NCI-H187 treated with DMSO at 0.1 percent for 48 hours (cell line): ENCODE measurements around the gene PXDN.

Experiments
- DNase-seq: peaks from one replicate; lab custom pipeline; 2025; lab: John Stamatoyannopoulos, UW

PXDN gene

DNA sequence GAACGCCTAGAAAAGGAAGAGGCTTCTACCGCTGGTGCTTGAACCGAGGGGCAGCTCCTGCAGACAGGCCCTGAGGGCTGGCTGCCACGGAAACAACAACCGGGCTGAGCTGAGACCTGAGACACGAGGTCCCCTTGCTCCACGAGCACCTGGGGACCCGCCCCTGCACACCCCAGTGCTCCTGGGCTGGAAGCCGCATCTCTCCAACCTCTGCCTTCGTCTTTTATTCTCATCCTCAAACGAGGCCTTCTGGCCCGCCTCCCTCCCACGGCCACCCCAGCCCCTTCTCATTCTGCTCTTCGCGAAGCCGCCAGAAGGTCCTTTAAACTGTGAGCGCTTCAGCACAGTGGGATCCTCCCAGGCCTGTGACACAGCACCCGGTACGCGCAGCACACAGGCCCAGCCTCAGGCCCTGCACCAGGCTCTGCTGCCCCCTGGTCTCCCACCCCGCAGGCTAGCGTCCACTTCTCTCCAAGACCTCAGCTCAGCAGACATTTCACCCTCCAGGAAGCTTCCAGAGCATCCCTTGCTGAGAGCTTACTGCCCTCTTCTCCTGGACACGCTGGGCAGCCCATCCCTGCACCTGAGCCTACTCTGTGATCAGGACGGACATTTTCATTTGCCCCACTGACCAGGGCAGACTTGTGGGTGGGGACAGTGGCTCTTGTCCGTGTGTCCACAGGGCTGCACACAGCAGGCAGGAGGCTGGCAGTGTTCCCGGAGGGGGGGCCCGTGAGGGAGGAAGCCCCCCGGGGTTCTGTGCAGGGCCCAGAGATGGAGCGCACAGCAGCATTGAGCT, 149.7 kb downstream of the PXDN start:
- DNase-seq = no peak

DNA sequence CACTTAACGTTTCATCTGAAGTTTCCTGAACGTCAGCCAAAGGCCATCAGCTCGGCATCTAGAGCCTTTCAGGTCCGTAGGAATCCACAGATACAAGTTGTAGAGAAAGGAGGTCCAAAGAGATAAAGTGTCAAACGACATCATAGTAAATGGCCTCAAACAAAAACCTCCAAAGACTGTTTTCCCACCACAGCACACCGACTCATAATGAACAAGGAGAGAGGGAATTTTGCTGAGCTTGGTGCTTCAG, 150.3 kb downstream of the PXDN start:
- DNase-seq = no peak

DNA sequence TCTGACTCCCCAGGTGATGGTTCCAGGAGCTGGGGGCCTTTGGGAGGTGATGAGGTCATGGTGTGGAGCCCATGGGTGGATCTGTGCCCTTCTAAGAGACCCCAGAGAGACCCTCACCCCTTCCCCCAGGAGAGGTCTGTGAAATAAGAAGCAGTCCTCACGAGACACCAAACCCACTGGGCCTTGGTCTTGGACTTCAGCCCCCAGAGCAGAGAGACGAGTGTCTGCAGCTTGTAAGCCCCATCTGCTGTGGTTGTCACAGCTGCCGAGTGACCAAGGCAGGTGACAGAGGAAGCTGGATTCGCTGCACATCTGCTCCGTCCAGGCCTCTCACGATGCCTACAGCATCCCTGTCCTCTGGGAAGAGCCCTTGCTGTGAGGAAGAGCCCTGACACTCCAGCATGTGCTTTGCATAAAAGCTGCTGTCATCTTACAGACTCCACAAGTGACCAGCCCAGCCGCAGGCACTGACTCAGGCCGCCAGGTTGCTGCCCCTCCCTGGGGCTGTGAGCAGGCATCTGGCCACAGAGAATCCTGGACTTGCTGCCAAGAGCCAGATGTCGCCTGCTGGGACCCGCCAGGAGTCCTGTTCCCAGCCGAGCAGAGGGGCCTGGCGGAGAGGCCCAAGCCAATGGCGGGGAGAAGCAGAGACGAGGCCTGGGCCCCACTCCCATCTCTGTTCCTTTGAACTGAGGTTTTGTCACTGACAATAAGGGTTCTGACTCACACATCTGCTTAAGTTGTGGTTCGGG, 150.8 kb downstream of the PXDN start:
- DNase-seq = no peak

DNA sequence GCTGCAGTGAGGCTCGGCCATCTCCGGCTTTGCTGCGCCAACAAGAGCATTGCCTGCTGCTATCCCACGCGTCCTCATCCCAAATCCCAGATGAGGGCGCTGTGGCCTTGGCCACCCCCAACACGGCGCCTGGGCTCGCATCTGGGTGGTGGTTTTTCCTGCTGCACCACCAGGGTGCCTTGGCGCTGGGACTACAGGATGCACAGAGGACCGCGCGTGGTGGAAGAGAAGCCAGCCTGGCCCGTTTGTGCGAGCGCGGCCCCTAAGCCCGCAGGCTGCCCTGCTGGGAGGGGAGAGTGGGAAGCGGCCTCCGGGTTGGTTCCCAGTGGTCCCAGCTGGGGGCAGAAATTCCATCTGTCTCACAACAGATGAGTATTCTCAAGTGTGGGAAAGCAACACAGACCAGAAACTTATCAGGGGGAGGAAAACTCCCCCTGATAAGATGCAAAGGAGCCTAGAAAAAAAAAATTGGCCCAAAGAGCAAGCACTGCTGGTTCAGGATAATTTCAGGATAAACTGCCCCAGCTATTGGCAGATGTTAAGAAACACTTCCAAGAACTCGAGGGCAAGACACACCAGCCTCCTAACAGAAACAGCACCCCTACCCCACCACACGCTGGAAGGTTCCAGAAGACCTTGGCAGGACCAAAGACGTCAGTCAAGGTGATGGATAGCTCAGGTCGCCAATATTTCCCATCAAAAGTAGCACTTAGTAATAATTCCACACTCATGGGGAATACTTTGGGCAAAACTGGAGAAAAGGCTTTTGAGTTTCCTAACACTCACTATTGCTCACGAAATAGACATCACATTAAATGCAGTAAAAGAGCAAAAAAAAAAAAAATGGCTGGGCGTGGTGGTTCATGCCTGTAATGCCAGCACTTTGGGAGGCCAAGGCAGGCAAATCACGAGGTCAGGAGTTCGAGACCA, 152.1 kb downstream of the PXDN start:
- no peak for DNase-seq

DNA sequence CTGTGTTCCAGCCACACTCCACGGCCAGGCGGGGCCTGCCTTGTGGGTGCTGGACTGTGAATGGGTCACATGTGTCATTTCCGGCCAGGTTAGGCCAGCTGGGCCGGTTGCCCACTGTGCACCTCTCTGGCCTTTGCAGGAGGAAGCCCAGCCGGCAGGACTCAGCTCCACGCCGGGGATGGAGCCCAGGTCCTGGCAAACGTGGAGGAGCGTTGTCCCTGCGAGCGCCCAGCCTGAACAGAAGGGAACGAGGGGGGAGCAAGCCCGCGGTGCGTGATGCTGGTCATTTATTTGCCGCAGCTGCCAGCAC, 152.9 kb downstream of the PXDN start:
- no peak for DNase-seq

DNA sequence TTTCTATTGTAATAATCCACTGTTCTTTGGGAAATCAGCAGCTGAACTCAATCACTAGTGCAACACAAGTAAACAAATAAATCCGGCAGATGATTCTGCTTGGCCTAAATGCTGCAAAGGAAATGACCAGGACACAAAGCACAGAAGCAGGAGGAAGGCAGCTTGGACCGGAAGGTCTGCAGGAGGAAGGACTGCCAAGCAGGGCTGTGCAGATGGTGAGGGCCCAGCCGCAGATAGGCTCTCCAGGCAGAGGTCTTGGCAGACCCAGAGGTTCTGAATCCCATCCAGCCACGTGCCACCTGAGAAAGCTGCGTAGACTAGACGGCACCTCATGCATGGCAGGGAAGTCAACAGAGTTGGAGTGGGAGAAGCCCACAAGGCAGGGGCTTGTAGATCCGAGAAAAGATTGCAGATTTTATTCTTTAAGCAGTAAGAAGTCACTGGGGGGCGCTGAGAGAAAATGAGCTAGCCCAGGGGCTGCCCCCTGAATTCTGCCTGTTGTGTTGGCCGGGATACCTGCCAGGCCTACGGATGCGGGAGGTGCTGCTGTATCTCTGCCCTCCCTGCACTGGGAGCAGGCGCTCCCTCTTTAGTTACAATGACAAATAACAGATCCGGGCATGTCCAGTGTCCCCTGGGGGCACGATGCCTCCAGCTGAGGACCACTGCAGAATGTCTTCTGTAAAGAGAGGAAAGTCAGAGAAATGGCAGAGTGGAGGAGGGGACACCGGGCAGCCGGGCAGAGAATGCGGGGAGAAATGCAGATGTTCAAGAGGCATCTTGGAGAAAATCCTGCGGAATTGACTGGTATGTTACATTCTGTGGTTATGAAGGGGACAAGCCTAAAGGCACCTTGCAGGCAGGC, 153.5 kb downstream of the PXDN start:
- DNase-seq = no peak

DNA sequence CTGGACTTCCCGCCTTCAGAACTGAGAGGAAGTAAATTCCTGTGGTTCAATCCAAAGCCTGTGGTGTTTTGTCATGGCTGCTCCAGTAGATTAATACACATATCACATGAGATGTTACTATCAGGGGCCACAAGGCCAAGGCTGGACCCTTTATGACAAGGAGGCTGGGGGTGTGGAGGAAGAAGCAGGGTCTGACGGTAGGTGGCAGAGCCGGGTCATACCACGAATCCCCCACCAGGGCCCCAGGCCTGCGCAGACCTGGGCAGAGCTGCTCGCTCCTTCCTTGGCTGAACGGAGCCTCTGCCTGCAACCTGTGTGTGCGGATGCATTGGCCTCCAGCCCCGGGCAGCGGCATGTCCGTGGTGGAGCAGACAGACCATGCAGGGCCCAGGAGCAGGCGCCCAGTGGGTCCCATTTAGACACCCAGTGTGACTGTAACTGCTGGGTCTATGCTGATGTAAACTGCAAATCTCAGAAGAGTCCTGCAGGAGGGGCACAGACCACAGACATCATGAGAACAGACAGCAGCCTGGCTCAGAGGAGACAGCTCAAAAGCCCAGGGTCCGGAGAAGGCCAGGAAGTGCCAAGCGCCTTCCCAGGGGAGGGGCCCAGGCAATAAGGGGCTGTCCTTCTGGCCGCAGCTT, 155.2 kb downstream of the PXDN start:
- no peak for DNase-seq

DNA sequence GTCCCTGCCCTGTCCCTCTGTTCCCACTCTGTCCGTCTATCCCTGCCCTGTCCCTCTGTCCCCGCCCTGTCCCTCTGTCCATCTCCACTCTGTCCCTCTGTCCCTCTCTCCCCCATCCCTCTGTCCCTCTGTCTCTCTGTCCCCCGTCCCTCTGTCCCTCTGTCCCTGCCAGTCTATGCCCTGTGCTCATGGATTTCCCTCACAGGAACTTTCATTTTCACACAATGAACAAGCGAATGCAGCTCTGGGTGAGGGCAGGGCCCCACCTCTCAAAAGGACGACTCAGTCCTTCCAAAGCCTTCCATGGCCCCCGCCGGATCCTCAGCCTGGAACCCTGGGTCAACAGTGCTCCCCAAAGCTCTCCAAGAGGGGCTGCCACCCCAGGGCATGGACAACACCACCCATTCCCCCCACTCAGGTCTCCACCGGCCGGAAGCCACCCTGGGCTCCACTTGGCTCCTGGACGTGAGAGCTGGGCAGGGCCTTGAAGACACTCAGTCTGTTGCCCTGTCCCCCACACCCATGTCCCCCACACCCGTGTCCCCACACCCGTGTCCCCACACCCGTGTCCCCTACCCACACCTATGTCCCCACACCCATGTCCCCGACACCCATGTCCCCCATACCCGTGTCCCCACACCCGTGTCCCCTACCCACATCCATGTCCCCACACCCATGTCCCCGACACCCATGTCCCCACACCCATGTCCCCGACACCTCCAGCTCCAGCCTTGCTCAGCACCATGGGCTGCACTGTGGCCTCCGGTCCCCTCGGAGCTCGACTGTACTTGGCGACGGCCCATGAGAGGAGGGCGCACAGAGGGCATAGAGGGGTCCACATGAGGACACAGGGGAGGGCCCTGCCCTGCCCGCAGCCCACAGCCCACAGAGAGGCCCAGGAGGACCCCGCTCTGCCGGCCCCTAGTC, 156.0 kb downstream of the PXDN start:
- DNase-seq = no peak

DNA sequence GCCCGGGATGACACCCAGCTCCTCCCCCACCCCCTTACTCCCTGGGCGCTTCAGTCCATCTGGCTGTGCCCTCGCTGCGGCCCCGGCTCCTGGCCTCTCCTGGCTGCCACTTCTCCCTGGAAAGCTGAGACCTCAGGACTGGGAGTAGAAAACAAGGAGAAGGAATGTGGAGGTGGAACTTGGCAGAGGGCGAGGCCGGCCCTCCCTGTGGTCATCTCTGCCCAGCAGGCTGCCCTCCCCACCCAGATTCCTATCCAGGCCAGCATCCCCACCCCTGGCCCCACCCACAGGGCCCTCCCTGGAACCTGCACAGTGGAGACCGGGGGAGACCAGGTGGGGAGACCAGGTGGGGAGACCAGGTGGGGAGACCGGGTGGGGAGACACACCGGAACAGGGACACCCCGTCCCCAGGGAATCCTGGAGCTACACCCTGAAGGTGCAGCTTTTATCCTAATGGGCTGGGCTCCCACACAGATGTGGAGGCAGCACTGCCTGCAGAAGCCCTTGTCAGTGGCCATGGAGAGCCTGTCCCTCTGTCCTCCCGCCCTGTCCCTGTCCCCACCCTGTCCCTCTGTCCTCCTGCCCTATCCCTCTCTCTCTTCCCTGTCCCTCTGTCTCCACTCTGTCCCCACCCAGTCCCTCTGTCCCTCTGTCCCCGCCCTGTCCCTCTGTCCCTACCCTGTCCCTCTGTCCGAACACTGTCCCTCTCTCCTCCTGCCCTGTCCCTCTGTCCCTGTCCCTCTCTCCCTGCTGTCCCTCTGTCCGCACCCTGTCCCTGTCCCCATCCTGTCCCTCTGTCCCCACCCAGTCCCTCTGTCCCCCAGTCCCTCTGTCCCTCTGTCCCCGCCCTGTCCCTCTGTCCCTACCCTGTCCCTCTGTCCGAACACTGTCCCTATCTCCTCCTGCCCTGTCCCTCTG, 157.1 kb downstream of the PXDN start:
- no peak for DNase-seq

DNA sequence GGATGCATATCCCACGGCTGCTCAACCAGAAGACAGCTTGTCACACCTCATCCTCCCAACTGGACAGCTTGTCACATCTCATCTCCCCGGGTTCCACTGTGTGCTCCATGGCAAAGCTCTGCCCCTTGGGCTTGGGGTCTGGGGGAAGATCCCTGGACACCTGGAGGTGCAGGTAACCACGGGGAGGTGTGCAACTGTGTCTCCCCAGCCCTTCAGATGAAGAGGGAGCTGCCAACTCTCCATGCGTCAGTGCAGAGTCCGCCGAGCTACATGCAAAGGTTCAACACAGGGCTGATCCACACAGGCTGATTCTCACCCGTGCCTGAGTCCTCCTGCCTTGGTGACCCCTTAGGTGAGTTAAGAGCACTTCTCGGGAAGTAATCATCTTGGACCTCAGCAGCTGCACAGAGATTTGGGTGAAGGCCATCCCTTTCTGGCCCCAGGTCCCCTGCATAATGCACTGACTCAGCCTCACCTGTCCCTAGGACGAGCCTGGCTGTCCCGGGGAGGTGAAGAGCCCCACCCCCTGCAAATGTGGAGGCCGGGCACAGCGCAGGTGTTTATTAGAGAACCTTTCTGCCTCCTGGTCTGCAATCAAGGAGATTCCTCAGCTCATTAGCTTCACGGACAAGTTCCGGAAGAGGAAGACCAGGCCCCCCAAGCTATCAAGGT, 157.9 kb downstream of the PXDN start:
- no peak for DNase-seq

DNA sequence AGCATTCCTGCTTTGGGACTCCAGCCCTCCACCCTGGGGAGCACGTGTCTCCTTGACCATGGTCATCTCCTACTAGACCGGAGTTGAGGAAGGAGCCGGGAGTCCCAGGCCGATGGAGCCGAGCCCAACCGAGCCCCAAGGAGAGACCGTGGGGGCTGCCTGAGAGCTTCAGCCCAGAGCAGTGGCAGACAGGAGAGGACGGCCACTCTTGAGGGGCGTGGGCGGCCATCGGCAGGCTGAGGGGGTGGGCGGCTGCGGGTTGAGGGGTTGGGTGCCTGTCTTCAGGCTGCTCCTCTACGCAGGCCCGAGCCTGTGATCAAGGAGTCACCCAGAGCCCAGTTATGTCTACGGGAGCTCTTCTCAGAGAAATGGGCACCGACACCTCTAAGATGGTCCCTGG, 158.7 kb downstream of the PXDN start:
- no peak for DNase-seq

DNA sequence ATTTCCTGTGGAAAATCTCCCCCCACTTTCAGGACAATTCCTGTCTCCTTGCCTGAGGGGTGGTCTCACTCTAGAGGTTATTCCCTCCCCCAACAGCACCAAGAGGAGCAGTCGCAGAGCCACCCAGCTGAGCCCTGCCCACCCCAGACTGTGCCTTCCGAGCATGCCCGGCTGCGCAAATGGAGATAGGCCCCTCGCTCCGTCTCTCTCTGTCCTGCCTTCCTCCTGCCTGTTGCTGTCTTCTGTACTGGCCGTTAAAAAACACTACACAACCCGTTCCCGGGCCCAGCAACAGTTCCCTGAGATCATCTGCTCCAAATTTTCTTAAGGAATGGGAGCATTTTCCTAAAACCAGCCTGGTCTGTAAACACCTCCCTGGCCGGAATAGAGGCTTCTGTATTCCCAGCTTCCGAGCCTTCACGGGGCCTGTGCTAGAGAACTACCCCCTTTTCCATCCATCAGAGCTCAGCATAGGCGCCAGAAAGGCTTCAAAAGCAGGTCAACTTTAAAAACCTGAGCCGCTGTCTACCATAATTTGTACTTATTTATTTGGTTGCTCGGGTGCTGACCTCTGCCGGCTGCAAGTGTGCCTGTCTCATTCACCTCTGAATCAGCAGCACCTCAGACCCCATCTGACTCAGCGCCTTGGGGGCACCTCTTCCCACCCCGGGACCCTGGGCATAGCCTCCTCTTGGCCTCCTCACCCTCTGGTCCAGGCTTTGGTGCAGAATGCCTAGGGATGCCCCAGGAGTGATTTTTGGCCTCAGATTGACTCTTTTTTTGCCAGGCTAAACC, 159.4 kb downstream of the PXDN start:
- no peak for DNase-seq

DNA sequence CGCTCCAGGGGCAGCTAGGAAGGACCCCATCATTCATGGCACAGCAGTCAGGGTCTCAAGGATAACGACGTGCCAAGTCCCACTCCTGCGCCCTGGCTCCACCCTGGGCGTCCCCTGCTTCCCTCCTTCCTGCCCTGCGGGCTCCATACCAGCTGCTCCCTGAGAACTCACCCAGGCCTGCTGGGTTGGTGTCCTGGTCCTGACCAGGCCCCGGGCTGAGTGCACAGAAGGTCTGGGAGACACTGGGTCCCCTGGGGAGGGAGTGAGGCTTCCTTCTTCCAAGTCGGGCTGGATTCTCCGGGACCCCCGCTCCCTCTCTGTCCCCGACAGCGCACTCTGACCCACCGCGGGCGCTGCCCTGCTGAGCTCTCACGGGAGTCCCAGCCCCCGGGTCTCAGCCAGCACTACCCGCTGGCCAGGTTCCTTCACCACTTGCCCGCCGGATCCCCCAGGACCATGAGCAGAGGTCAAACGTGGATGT, 160.2 kb downstream of the PXDN start:
- no peak for DNase-seq

DNA sequence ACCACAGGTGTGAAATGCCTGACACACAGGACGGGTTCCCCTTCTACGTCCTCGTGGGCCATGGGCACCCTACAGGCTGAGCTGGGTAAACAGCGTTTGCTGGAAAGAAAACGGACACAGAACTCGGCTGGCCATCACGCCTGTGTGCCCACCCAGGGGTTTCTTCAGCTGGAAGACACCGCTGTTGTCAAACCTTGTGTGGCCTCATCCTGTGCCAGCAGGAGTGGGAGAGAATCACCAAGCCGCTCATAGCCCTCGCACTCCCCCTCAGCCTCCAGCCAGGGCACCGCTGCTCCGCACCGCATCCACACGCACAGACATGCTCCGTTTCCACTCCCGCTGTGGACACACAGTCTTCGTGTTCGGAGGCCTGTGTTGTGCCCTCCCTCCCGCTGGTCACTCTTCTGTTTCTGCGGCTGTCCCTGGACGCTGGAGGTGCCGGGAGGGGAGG, 161.4 kb downstream of the PXDN start:
- DNase-seq = no peak

DNA sequence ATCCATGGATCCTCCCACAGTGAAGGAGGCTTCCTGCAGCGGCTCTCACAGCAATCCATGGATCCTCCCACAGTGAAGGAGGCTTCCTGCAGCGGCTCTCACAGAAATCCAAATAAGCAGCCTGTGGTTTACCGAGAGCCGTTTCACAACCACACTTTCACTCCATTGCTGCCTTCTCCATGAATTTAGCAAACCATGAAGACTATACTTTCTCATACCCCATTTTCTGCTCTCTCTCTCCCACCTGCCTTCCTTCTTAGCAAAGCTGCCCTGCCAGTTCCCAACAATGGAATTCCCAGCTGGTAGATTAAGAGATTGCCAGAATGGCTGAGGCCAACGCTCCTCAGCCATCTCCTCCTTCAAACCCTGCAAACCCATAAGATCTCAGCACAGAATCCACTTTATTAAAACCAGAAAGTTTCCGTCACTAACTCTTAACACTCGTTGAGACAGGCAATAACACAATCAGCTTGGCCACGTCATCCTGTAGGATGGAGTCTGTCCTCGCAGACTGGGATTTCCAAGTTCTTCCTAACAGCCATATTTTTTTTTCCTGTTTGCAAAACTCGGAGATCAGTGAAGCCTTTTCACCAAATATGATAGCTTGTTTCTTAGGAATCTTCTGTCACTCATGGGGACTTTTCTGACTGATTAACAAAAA, 162.2 kb downstream of the PXDN start:
- DNase-seq = no peak
